Raji (cell line): ENCODE data around the gene SLC25A26.

Experiments used
- POLR2A ChIP-seq: IDR thresholded peaks from 2 replicates; pipeline ENCODE4 v1.6.1; 2011; ENCODE audit warnings: low read depth, low read length, control low read depth; ENCODE audit not compliant: insufficient read depth

The SLC25A26 gene

GRCh38 chr3:66386925-66387650, 166.3 kb downstream of the SLC25A26 start:
- TF ChIP-seq POLR2A: no peak

GRCh38 chr3:66390013-66390412, 169.2 kb downstream of the SLC25A26 start:
- no peak for TF ChIP-seq POLR2A

- no peak for TF ChIP-seq POLR2A
Measured at GRCh38 chr3:66392512-66392911, 171.7 kb downstream of the SLC25A26 start.

GRCh38 chr3:66392966-66393332, 172.1 kb downstream of the SLC25A26 start:
- no peak for TF ChIP-seq POLR2A

GRCh38 chr3:66393333-66394005, 172.7 kb downstream of the SLC25A26 start:
- TF ChIP-seq POLR2A: no peak

GRCh38 chr3:66394019-66394752, 173.4 kb downstream of the SLC25A26 start:
- no peak for TF ChIP-seq POLR2A

- TF ChIP-seq POLR2A: no peak
Measured at GRCh38 chr3:66394753-66395249, 174.0 kb downstream of the SLC25A26 start.

GRCh38 chr3:66395635-66396034, 174.8 kb downstream of the SLC25A26 start:
- TF ChIP-seq POLR2A: no peak

- no peak for TF ChIP-seq POLR2A
Measured at GRCh38 chr3:66396161-66396760, 175.5 kb downstream of the SLC25A26 start.

GRCh38 chr3:66396888-66397287, 176.1 kb downstream of the SLC25A26 start:
- TF ChIP-seq POLR2A: no peak

- no peak for TF ChIP-seq POLR2A
Measured at GRCh38 chr3:66397745-66398144, 176.9 kb downstream of the SLC25A26 start.

- TF ChIP-seq POLR2A: no peak
Measured at GRCh38 chr3:66398228-66399025, 177.6 kb downstream of the SLC25A26 start.

- no peak for TF ChIP-seq POLR2A
Measured at GRCh38 chr3:66399529-66400232, 178.9 kb downstream of the SLC25A26 start.
